LoVo (cell line): ENCODE measurements around the gene WNT3A.

ENCODE experiments used
- DNase-seq: peaks from one replicate; pipeline ENCODE4 v3.0.0-alpha.2; 2016; ENCODE audit warnings: low spot score

WNT3A gene

GRCh38 chr1:228031276-228031995, 24.6 kb downstream of the WNT3A start:
- no peak for DNase-seq

GRCh38 chr1:228032041-228032440, 25.2 kb downstream of the WNT3A start:
- DNase-seq: no peak

- DNase-seq: no peak
Observed at GRCh38 chr1:228033376-228033775, 26.6 kb downstream of the WNT3A start.

GRCh38 chr1:228034954-228035837, 28.4 kb downstream of the WNT3A start:
- no peak for DNase-seq

- DNase-seq: no peak
Observed at GRCh38 chr1:228035844-228036243, 29.0 kb downstream of the WNT3A start.

GRCh38 chr1:228036701-228037231, 30.0 kb downstream of the WNT3A start:
- no peak for DNase-seq

GRCh38 chr1:228037401-228038386, 30.9 kb downstream of the WNT3A start:
- no peak for DNase-seq

- DNase-seq: no peak
Observed at GRCh38 chr1:228038387-228039005, 31.7 kb downstream of the WNT3A start.

GRCh38 chr1:228039006-228039903, 32.5 kb downstream of the WNT3A start:
- DNase-seq: no peak

GRCh38 chr1:228039986-228040385, 33.2 kb downstream of the WNT3A start:
- no peak for DNase-seq

GRCh38 chr1:228041316-228041715, 34.5 kb downstream of the WNT3A start:
- no peak for DNase-seq

GRCh38 chr1:228042508-228042907, 35.7 kb downstream of the WNT3A start:
- no peak for DNase-seq

GRCh38 chr1:228043281-228043848, 36.6 kb downstream of the WNT3A start:
- peak; percentile 34 for DNase-seq

GRCh38 chr1:228044961-228045360, 38.2 kb downstream of the WNT3A start:
- no peak for DNase-seq

GRCh38 chr1:228045405-228045804, 38.6 kb downstream of the WNT3A start:
- no peak for DNase-seq

GRCh38 chr1:228045871-228046270, 39.1 kb downstream of the WNT3A start:
- no peak for DNase-seq

GRCh38 chr1:228046421-228047182, 39.8 kb downstream of the WNT3A start:
- DNase-seq: no peak

GRCh38 chr1:228047183-228047466, 40.3 kb downstream of the WNT3A start:
- DNase-seq: no peak

- DNase-seq: no peak
Observed at GRCh38 chr1:228048120-228048519, 41.3 kb downstream of the WNT3A start.
